ENCODE measurements around the gene TRPV5. TPM values are rescaled to one million over a fixed set of nuclear protein-coding genes. Genes with fewer than 3 reads are reported as not detected.
A peak's percentile ranks its signal among the peaks of the same experiment; 100 is the strongest.

Gene TRPV5
- total RNA-seq, 2 donors from 2014 or later, result not detected

GRCh38 chr7:142906643-142907042 lies 26.9 kb downstream of the TRPV5 start:
- 82 to 92% methylated on average over 2 of the region's 2 CpGs for WGBS, 2 donors
- TF ChIP-seq POLR2A (IDR thresholded peaks at IDR 0.05) (no peak), CTCF (IDR thresholded peaks at IDR 0.05) (no peak)
- Histone ChIP-seq H3K4me3 (no peak overlapping the region), H3K4me1 (peaks cover 36% of the 10 kb centered on the region), H3K27ac (no peak overlapping the region), H3K27me3 (no peaks in the 10 kb centered on the region), H3K36me3 (replicated peaks in 1 of 2; ENCODE audit: insufficient read depth in 1 of 2, low read depth in 2 of 2) (no peaks in the 10 kb centered on the region), H3K9me3 (no peaks in the 10 kb centered on the region)
- intact Hi-C loops (cut with DNase I), result no loop called here
- ATAC-seq, result no peak
- no peak for DNase-seq

- TF ChIP-seq POLR2A (IDR thresholded peaks at IDR 0.05), result no peak
- TF ChIP-seq CTCF (IDR thresholded peaks at IDR 0.05), result no peak
- H3K4me3 ChIP-seq, result no peak overlapping the region
- no peak for ATAC-seq
- no peaks in the 10 kb centered on the region for H3K27me3 ChIP-seq
- intact Hi-C loops (cut with DNase I), result no loop called here
- peaks cover 27% of the 10 kb centered on the region for H3K4me1 ChIP-seq
- H3K36me3 ChIP-seq (replicated peaks in 1 of 2; ENCODE audit: insufficient read depth in 1 of 2, low read depth in 2 of 2), result no peaks in the 10 kb centered on the region
- 72 to 74% methylated on average over 2 of the region's 2 CpGs for WGBS, 2 donors
- no peak overlapping the region for H3K27ac ChIP-seq
- H3K9me3 ChIP-seq, result no peaks in the 10 kb centered on the region
- no peak for DNase-seq
These were observed 27.8 kb downstream of the TRPV5 start for GRCh38 chr7:142905759-142906158.

GRCh38 chr7:142904128-142904527 lies 29.4 kb downstream of the TRPV5 start:
- Histone ChIP-seq H3K4me3 (no peak overlapping the region), H3K27ac (no peak overlapping the region), H3K36me3 (replicated peaks in 1 of 2; ENCODE audit: insufficient read depth in 1 of 2, low read depth in 2 of 2) (no peaks in the 10 kb centered on the region), H3K9me3 (no peaks in the 10 kb centered on the region), H3K4me1 (peaks cover 25% of the 10 kb centered on the region), H3K27me3 (no peaks in the 10 kb centered on the region)
- ATAC-seq, result no peak
- no peak for DNase-seq
- intact Hi-C loops (cut with DNase I), result no loop called here
- TF ChIP-seq CTCF (IDR thresholded peaks at IDR 0.05) (no peak), POLR2A (IDR thresholded peaks at IDR 0.05) (no peak)

GRCh38 chr7:142901426-142902259 lies 31.9 kb downstream of the TRPV5 start:
- H3K27me3 ChIP-seq, result no peaks in the 10 kb centered on the region
- DNase-seq, result no peak
- TF ChIP-seq CTCF (IDR thresholded peaks at IDR 0.05), result no peak
- no peak for TF ChIP-seq POLR2A (IDR thresholded peaks at IDR 0.05)
- intact Hi-C loops (cut with DNase I), result no loop called here
- 63 to 65% methylated on average over 15 of the region's 15 CpGs for WGBS, 2 donors
- H3K4me3 ChIP-seq, result no peak overlapping the region
- ATAC-seq, result peak; percentile 12
- H3K36me3 ChIP-seq (replicated peaks in 1 of 2; ENCODE audit: insufficient read depth in 1 of 2, low read depth in 2 of 2), result no peaks in the 10 kb centered on the region
- H3K9me3 ChIP-seq, result no peaks in the 10 kb centered on the region
- H3K4me1 ChIP-seq, result peaks cover 26% of the 10 kb centered on the region
- H3K27ac ChIP-seq, result peak overlapping the region in 1 of 4 donors; percentile 16

GRCh38 chr7:142899661-142900060 lies 33.9 kb downstream of the TRPV5 start:
- Histone ChIP-seq H3K27me3 (no peaks in the 10 kb centered on the region), H3K4me3 (no peak overlapping the region), H3K36me3 (replicated peaks in 1 of 2; ENCODE audit: insufficient read depth in 1 of 2, low read depth in 2 of 2) (no peaks in the 10 kb centered on the region), H3K27ac (peak overlapping the region in 3 of 4 donors; percentile 5 to 36 (median 24)), H3K4me1 (peaks cover 26% of the 10 kb centered on the region), H3K9me3 (no peaks in the 10 kb centered on the region)
- 22 to 36% methylated on average over 3 of the region's 3 CpGs for WGBS, 2 donors
- TF ChIP-seq CTCF (IDR thresholded peaks at IDR 0.05) (no peak), POLR2A (IDR thresholded peaks at IDR 0.05) (no peak)
- DNase-seq (no peak), ATAC-seq (no peak)
- intact Hi-C loops (cut with DNase I), result no loop called here

Measured in body of pancreas (tissue), 4 donors.